HG02884 (cell line): Measurements from ENCODE around the gene PTPRN2.

ENCODE experiments used
- ATAC-seq: cut with Tn5 transposase; IDR thresholded peaks from one replicate; pipeline ENCODE4 v1.9.1; 2021; ENCODE audit warnings: mild to moderate bottlenecking, moderate library complexity; ENCODE audit not compliant: unreplicated experiment

PTPRN2 gene

GRCh38 chr7:157646551-157646950 is 941.1 kb downstream of the PTPRN2 start:
- ATAC-seq, result no peak

- no peak for ATAC-seq
Observed at GRCh38 chr7:157645539-157645938, 942.1 kb downstream of the PTPRN2 start.

GRCh38 chr7:157644946-157645345 is 942.7 kb downstream of the PTPRN2 start:
- no peak for ATAC-seq

- no peak for ATAC-seq
Observed at GRCh38 chr7:157643525-157643970, 944.1 kb downstream of the PTPRN2 start.

- no peak for ATAC-seq
Observed at GRCh38 chr7:157641866-157642265, 945.8 kb downstream of the PTPRN2 start.

GRCh38 chr7:157640144-157640543 is 947.5 kb downstream of the PTPRN2 start:
- no peak for ATAC-seq

GRCh38 chr7:157638563-157638962 is 949.1 kb downstream of the PTPRN2 start:
- ATAC-seq, result no peak

- no peak for ATAC-seq
Observed at GRCh38 chr7:157637216-157637949, 950.2 kb downstream of the PTPRN2 start.

- ATAC-seq, result no peak
Observed at GRCh38 chr7:157635669-157636068, 952.0 kb downstream of the PTPRN2 start.

- no peak for ATAC-seq
Observed at GRCh38 chr7:157635148-157635500, 952.5 kb downstream of the PTPRN2 start.

GRCh38 chr7:157634401-157635147 is 953.0 kb downstream of the PTPRN2 start:
- ATAC-seq, result no peak

GRCh38 chr7:157633465-157634185 is 954.0 kb downstream of the PTPRN2 start:
- no peak for ATAC-seq

GRCh38 chr7:157630301-157630853 is 957.2 kb downstream of the PTPRN2 start:
- ATAC-seq, result no peak

GRCh38 chr7:157628456-157628855 is 959.2 kb downstream of the PTPRN2 start:
- no peak for ATAC-seq

GRCh38 chr7:157627646-157628045 is 960.0 kb downstream of the PTPRN2 start:
- ATAC-seq, result no peak

GRCh38 chr7:157627033-157627432 is 960.6 kb downstream of the PTPRN2 start:
- no peak for ATAC-seq

GRCh38 chr7:157625973-157626742 is 961.5 kb downstream of the PTPRN2 start:
- no peak for ATAC-seq

- no peak for ATAC-seq
Observed at GRCh38 chr7:157623556-157623955, 964.1 kb downstream of the PTPRN2 start.

- no peak for ATAC-seq
Observed at GRCh38 chr7:157622408-157623205, 965.0 kb downstream of the PTPRN2 start.

- ATAC-seq, result no peak
Observed at GRCh38 chr7:157622000-157622399, 965.6 kb downstream of the PTPRN2 start.
